ENCODE data around the gene KRTAP12-3. TPM values are rescaled to one million over a fixed set of nuclear protein-coding genes. Genes with fewer than 3 reads are reported as not detected.
"Not testable (repeated sequence)": the region's sequence is repeated elsewhere in the genome, so short reads cannot be mapped to it uniquely, and the experiment has no call there.

KRTAP12-3 gene, protein sequence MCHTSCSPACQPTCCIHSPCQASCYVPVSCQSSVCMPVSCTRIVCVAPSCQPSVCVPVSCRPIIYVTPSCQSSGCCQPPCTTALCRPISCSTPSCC
- polyA plus RNA-seq (2013, experiment 1 of 2; ENCODE audit: insufficient read length) = not detected
- not detected for polyA plus RNA-seq (2013, experiment 2 of 2; ENCODE audit: insufficient read length)

DNA sequence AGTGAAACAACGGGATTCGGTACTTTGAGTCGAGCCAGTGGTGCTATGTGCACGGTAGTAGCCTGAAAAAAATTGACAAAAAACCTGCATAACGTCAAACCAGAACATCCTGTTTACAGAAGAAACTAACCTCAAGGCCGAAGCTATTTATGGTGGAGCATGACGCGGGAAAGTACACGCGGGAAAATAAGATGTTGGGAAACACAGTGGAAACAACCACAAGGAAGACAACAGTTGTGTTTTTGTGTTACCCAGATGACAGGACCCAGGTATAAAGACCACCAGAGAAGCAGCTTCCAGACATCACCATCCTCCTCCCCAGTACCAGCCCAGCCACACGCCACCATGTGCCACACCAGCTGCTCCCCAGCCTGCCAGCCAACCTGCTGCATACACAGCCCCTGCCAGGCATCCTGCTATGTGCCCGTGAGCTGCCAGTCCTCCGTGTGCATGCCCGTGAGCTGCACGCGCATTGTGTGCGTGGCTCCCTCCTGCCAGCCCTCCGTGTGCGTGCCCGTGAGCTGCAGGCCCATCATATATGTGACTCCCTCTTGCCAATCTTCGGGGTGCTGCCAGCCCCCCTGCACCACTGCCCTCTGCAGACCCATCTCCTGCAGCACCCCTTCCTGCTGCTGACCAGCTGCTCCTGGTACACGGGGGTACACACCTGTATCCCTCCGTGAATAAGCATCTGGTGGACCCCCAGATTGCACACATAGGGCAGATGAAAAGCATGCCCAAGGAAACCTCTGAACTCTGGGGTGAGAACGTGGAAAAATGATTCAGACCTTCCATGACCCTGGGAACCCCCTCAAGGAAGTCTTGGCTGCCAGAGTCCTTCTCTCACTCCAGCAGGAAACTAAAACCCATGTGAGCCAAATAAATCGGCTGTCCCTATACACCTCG is at the start of gene KRTAP12-3:
KRTAP12-3 (plus strand) TSS at position 298 of the 906 bp plus-strand sequence; CDS start at position 346, 48 bp downstream.
- no peak for DNase-seq

DNA sequence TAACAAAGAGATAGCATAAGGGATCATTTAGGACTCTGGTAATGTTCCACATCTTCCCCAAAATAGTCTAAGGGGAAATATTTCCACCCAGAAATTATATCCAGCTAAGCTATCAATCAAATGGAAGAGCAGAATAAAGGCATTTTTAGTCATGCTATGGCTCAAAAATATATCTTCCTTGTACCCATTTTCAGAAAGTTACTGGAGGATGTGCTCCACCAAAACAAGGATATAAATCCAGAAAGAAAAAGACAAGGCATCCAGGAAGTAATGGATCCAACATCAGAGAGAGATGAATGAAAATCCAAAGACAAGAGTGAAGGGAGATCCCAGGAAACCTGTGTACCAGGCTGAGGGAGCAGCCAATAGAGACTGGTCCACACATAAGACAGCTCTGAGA is 48.5 kb upstream of the KRTAP12-3 start:
- DNase-seq = no peak

DNA sequence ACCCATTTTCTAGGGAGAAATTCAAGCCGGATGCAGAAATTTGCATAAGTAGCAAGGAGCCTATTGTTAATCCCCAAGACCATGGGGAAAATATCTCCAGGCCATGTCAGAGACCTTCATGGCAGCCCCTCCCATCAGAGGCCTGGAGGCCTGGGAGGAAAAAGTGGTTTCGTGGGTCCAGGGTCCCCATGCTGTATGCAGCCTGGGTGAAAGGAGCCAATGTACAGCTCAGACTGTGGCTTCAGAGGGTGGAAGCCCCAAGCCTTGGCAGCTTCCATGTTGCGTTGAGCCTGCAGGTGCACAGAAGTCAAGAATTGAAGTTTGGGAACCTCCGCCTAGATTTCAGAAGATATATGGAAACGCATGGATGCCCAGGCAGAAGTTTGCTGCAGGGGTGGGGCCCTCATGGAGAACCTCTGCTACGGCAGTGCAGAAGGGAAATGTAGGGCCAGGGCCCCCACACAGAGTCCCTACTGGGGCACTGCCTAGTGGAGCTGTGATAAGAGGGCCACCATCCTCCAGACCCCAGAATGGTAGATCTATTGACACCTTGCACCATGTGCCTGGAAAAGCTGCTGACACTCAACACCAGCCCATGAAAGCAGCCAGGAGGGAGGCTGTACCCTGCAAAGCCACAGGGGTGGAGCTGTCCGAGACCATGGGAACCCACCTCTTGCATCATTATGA is 47.4 kb upstream of the KRTAP12-3 start:
- not testable (repeated sequence) for DNase-seq

DNA sequence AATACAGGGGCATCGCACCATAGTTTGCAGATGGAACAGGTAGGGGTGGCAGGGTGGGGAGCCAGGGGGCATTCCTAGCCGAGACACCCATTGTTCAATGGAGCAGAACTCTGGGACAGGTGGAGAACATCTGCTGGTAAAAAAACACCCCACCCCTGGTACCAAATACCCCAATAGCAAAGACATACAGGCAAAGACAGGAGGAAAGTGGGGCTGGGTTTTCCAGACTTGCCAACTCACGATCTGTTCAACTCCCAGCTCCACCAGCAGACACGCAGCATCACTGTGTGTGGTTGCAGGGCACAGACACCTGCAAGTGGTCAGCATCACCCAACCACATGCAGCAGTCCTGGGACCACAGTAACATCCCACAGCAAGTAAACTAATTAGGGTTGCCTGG is 46.2 kb upstream of the KRTAP12-3 start:
- DNase-seq = no peak

DNA sequence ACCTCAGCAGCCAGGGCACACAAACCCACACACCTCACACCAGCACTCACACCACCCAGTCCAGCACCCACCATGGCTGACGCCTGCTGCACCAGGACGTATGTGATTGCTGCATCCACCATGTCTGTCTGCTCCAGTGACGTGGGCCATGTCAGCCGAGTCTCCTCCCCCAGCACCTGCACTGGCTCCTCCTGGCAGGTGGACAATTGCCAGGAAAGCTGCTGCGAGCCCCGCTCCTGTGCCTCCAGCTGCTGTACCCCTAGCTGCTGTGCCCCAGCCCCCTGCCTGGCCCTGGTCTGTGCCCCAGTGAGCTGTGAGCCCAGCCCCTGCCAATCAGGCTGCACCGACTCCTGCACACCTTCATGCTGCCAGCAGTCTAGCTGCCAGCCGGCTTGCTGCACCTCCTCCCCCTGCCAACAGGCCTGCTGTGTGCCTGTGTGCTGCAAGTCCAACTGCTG is 45.7 kb upstream of the KRTAP12-3 start, which contains the start of gene KRTAP10-8:
KRTAP10-8 (plus strand) TSS at position 51 of the 458 bp plus-strand sequence; CDS start at position 73, 22 bp downstream.
- no peak for DNase-seq

DNA sequence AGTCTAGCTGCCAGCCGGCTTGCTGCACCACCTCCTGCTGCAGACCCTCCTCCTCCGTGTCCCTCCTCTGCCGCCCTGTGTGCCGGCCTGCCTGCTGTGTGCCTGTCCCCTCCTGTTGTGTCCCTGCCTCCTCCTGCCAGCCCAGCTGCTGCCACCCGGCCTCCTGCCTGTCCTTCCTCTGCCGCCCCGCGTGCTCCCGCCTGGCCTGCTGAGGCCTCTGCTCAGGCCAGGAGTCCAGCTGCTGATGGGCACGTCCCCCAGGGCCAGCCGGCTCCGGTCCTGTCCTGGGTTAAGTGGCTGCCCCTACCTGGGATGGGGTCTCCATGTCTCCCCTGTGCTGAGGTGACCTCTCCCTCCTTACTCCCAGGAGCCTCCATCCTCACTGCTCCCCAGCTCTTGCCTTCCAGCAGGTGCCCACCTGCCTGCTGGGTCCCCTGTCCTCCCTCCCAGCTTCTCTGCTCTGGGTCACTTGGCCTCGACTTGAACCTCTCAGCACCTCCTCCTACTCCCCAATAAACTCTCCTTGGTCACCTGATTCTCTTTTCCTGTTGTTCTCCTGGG is 45.0 kb upstream of the KRTAP12-3 start:
- no peak for DNase-seq

DNA sequence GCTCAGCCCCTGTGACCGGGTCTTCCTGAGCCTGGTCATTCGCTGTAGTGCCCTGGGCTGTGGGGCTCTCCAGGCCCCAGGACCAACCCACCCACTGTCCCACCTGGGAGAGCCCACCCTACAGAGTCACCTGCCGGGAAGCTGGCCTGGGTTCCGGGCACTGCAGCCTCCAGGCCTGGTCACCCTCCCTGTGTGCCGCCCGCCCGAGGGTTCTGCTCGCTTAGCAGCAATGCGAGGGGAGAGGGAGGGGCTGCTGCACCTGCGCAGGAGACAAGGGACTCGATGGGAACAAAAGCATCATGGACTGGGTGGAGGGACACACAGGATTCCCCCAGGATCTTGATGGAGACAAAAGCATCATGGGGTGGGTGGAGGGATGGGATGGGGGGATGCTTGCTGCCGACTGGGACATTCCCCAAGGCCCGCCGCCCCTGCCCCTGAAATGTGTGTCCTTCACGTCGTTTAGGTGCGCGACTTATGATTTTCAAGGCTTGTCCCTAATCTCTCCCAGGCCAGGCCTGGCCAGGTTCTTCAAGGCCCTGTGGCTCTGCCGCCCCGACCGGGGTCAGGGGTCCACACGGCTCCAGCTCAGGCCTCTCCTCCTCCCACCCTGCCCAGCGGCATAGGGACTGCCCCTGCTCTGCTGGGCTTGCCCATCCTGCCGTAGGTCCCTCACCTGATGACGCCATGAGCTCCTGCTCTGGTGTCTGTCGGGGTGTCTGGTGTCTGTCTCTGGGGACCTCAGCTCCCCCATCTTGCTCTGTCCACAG is 44.2 kb upstream of the KRTAP12-3 start:
- DNase-seq = no peak

DNA sequence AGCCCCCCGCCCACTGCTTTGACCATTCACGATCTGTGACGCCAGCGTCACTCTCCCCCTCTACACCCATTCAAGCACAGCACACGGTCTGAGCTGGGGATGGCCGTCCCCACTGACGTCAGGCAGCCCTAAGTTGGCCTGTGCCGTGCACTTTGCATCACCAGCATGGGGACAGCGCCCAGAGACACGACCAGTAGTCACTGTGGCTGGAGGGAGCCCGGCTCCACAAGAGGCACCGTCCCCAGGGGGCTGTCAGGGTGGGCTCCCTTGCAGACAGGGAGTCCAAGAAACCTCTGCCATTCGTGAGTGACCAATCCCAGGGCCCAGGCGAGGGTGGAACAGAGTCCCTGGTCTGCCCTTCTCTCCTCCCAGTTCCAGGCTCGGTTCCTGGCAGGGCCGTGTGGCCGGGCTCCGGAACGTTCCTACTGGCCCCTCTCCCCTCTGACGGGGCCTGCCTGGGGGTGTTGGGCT is 43.5 kb upstream of the KRTAP12-3 start:
- no peak for DNase-seq

DNA sequence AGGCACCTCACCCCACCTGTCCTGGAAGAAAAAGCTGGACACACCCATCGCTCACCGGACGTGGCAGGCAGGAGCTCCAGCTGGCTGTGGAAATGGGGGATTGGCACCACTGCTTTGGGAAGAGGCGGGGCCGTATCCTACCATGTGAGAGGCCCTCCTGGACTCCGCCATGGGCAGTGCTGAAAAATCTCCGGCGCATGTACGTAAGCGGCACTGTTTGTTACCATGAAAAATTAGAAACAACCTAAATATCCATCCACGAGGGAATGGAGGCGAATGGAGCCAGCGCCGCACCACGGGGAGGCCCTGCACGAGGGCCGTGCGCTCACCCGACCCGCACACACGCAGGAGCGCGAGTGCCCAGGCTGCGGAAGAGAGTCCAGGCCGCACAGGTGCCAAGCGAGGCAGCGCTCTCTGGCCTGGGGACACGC is 42.8 kb upstream of the KRTAP12-3 start:
- DNase-seq = no peak

DNA sequence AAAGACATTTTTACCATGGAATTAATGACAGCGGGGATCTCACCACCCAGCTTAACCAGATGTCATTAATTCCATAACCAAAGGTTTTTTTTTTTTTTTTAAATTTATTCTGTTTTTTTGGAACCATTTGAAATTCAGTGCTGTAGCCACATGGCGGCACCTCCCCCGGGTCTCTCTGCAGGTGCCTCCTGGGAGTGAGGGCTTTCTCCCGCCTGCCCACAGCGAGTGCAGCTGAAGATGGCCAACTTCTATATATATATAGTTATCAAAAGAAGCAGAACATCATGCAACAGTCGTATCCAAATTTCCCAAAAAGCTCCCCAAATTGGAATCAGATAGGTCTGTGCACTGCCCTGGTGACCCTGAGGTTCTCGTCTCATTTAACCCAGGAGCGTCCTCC is 42.3 kb upstream of the KRTAP12-3 start:
- DNase-seq = no peak

DNA sequence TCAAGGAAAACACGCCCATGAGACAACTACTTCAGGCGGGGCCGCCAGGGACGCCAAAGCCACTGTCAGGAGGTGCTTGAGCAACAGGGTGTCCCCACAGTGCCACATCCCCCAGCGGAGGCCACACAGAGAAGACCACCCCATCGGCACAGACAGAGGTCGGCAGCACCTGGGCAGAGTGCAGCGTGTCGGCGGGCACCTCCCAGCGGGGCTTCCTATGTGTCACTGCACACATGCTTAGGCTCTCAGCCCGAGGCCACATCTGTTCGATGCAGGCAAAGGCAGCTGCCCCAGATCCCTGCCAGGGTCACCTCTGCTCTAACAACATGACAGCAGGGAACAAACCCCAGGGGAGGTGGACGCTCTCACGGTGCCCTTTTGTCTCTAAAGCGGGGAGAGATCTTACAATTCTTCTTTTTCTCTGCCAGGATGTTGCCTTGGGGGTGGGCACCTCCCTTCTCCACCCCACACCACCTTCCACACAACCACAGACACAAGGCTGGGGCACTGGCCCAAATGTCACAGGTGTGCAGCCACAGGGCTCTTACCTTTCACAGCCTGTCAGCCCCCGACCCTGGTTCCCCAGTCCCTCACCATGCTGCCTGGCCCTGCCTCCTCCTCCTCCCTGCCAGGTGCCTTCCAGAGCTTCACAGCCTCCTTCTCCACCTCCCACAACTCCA is 41.7 kb upstream of the KRTAP12-3 start:
- DNase-seq = no peak

DNA sequence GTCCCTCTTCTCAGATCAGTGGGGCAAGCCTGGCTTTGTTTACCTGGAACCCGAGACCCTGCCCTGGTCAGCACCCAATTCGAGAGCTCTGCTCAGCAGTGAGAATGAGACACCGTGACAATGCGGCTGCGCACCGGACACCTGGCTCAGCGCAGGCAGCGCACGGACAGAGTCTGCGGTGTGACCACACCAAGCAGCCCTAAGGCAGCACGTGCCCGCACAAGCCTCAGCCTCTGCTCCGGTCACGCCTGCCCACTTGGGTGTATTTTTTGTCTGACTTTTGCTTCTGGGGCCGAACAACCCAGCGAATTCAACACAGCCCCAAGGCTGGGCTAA is 41.2 kb upstream of the KRTAP12-3 start:
- no peak for DNase-seq

DNA sequence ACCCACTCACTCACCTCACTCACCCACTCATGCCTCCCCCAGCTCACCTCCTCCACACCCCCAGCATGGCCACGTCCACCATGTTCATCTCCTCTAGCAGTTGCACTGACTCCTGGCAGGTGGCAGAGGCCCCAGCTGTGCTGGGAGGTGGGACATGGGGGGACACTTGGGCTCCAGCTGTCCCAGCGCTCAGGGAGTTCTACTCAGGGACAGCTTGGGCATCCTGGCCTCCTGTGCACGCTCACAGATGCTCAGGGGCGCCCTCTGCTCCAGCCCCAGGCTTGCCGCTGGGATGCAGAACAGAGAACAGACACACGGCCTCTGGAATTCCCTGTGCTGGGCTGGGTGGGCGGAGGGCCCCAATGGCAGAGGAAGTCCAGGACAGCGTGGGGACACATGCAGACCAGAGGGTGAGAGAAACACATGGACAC is 40.6 kb upstream of the KRTAP12-3 start:
- DNase-seq = no peak

DNA sequence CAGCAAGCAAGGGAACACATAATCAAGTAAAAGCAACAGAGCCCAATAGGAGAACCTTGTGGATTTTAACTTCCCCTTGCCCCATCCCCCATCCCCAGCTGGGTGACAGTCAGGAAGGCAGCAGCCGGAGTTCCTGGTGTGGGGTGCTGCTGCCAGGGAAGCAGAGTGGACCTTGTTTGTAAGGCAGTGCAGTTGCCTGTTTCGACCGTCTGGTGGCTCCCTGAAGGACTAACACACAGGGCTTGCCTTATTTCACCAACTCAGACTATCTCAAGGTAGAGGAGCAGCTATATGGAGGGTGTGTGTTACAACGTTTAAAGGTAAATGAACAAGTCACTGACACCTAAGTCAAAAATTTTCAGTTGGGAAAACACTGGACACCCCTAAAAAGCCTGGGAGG is 39.2 kb upstream of the KRTAP12-3 start:
- no peak for DNase-seq

DNA sequence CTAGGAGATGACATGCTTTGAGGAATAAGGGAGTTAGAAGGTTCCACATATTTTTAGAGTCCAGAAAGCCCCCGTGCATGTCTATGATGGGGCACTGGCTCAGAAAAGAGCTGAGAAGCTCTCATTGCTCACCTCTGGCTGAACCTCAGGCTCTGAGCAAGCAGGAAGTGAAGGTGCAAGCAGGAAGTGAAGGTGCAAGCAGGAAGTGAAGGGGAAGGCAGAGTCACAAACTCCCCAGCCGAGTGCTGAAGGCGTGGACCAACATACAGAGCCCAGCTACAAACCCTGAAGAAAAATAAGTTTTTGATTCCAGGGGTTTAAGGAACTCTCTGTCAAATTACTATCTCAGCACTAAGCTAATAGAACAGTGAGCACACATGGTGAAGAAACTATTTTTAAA is 38.8 kb upstream of the KRTAP12-3 start:
- DNase-seq = no peak

DNA sequence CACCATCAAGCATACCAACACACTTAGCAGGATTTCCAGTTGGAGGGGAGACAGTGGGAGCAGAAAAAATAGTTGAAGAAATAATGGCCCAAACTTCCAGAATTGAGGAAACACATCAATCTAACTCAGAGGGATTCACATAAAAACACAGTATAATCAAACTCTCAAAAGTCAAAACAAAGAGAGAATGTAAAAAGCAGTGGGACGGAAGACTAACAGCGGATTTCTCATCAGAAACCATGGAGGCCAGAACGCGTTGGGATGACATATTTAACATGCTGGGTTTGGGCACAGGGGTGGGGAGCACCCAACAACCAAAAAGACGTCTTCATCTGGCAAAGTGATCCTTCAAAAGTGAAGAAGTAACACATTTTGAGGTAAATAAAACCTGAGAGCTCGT is 37.8 kb upstream of the KRTAP12-3 start:
- no peak for DNase-seq

DNA sequence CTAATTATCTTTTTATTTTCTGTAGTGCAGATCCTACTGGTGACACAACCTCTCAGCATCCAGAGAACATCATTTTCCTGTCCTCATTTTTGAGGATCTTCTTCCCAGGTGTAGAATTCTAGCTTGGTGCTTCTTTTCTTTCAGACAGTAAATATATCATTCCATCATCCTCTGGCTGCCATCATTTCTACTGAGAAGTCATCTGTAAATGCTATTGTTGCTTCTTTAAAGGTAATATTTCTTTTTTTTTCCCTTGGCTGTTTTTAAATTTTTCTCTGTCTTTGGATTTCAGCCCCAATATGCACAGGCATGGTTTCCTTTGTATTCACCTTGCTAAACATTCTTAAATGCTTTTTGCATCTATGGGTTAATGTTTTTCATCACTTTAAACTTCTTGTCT is 34.2 kb upstream of the KRTAP12-3 start:
- DNase-seq = no peak

DNA sequence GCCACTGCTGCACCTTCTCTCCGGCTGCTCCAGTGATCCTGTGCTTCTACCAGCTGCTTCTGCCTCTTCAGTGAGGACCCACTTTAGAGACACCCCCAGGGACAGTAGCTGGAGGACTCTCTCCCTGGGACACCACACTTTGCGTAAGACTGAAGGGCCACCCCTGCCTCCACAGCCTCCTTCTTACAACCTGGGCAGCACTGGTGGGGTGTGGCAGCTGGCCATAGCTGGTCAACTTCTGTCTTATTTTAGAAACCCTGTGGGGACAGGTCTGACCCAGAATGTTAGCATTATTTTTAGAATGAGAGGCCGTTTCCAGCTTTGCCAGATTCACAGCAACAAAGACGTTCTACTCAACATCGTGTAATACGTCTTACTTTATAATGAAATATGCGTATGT is 32.0 kb upstream of the KRTAP12-3 start:
- no peak for DNase-seq

DNA sequence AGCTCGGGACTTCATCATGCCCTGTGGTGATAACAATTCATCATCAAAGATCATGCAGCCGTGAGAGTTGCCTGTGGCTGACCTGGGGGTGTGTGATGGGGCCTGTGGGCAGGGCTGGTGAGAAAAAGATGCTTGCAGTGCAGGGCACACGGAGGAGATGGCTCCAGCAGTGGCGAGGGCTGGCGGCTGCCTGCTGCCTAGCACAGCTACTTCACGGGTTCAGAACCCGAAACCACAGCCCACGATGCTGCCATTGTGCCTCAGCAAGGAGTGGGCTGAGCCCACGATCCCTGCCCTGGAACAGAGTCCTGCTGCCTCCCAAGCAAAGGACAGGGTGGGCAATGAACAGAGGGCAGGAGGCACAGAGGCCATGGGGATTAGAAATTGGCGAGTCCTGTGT is 31.5 kb upstream of the KRTAP12-3 start:
- DNase-seq = no peak

DNA sequence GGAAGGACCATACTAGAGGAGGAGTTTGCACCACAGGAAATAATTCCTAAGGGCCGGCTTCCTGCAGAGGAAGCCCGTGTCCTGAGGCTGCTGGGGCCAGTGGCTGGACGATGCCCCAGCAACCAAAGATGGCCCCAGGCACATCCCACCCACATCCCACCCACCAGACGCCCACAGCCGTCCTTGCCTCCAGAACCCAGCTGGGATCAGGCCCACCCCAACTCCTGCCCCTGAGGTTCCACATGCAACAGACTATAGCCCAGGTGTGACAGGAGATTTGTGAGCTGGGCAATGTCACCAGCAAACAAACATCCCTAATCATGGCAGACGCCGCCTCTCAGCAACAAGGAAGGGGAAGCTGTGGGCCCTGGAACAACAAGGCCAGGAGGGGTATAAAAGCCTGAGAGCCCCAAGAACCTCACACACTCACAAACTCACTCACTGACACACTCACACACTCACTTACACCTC is 31.0 kb upstream of the KRTAP12-3 start, which contains the start of gene KRTAP10-9:
KRTAP10-9 (plus strand) TSS at position 421 of the 471 bp plus-strand sequence. CDS start 79 bp downstream, outside the sequence.
- DNase-seq = no peak

Data from fibroblast of skin of abdomen (primary cell).